ENCODE results near the gene CHCHD6.

Gene CHCHD6

GRCh38 chr3:126849768-126850167 is 145.7 kb downstream of the CHCHD6 start:
- Histone ChIP-seq H3K27me3 (ENCODE audit: control insufficient read depth, insufficient read depth, low read length) (no peaks in the 10 kb centered on the region), H3K4me1 (ENCODE audit: control insufficient read depth, low read depth, low read length) (peaks cover 37% of the 10 kb centered on the region), H3K4me3 (ENCODE audit: low read length) (no peak overlapping the region), H3K27ac (ENCODE audit: low read length) (no peak overlapping the region), H3K36me3 (ENCODE audit: control insufficient read depth, low read depth, low read length) (no peaks in the 10 kb centered on the region), H3K9ac (ENCODE audit: low read length) (no peak overlapping the region), H3K9me3 (ENCODE audit: control insufficient read depth, low read depth, low read length) (no peaks in the 10 kb centered on the region)

- Histone ChIP-seq H3K27me3 (ENCODE audit: control insufficient read depth, insufficient read depth, low read length) (no peaks in the 10 kb centered on the region), H3K27ac (ENCODE audit: low read length) (peak overlapping the region; percentile 76), H3K9me3 (ENCODE audit: control insufficient read depth, low read depth, low read length) (no peaks in the 10 kb centered on the region), H3K4me1 (ENCODE audit: control insufficient read depth, low read depth, low read length) (peaks cover 37% of the 10 kb centered on the region), H3K4me3 (ENCODE audit: low read length) (no peak overlapping the region), H3K36me3 (ENCODE audit: control insufficient read depth, low read depth, low read length) (no peaks in the 10 kb centered on the region), H3K9ac (ENCODE audit: low read length) (no peak overlapping the region)
Observed at GRCh38 chr3:126850370-126851085, 146.5 kb downstream of the CHCHD6 start.

GRCh38 chr3:126851382-126851781 is 147.3 kb downstream of the CHCHD6 start:
- Histone ChIP-seq H3K9ac (ENCODE audit: low read length) (no peak overlapping the region), H3K27ac (ENCODE audit: low read length) (peak overlapping the region; percentile 62), H3K36me3 (ENCODE audit: control insufficient read depth, low read depth, low read length) (no peaks in the 10 kb centered on the region), H3K4me1 (ENCODE audit: control insufficient read depth, low read depth, low read length) (peaks cover 33% of the 10 kb centered on the region), H3K27me3 (ENCODE audit: control insufficient read depth, insufficient read depth, low read length) (no peaks in the 10 kb centered on the region), H3K4me3 (ENCODE audit: low read length) (no peak overlapping the region), H3K9me3 (ENCODE audit: control insufficient read depth, low read depth, low read length) (no peaks in the 10 kb centered on the region)

- no peak overlapping the region for H3K27ac ChIP-seq (ENCODE audit: low read length)
Observed at GRCh38 chr3:126851934-126852333, 147.9 kb downstream of the CHCHD6 start.

GRCh38 chr3:126852511-126852910 is 148.5 kb downstream of the CHCHD6 start:
- H3K9ac ChIP-seq (ENCODE audit: low read length), result no peak overlapping the region
- no peak overlapping the region for H3K27ac ChIP-seq (ENCODE audit: low read length)
- no peaks in the 10 kb centered on the region for H3K36me3 ChIP-seq (ENCODE audit: control insufficient read depth, low read depth, low read length)
- H3K27me3 ChIP-seq (ENCODE audit: control insufficient read depth, insufficient read depth, low read length), result no peaks in the 10 kb centered on the region
- H3K9me3 ChIP-seq (ENCODE audit: control insufficient read depth, low read depth, low read length), result no peaks in the 10 kb centered on the region
- H3K4me3 ChIP-seq (ENCODE audit: low read length), result no peak overlapping the region
- peaks cover 33% of the 10 kb centered on the region for H3K4me1 ChIP-seq (ENCODE audit: control insufficient read depth, low read depth, low read length)

More at GRCh38 chr3:126851934-126852333, 147.9 kb downstream of the CHCHD6 start:
- H3K9ac ChIP-seq (ENCODE audit: low read length), result no peak overlapping the region
- peaks cover 33% of the 10 kb centered on the region for H3K4me1 ChIP-seq (ENCODE audit: control insufficient read depth, low read depth, low read length)
- no peaks in the 10 kb centered on the region for H3K9me3 ChIP-seq (ENCODE audit: control insufficient read depth, low read depth, low read length)
- no peaks in the 10 kb centered on the region for H3K36me3 ChIP-seq (ENCODE audit: control insufficient read depth, low read depth, low read length)
- H3K4me3 ChIP-seq (ENCODE audit: low read length), result no peak overlapping the region
- no peaks in the 10 kb centered on the region for H3K27me3 ChIP-seq (ENCODE audit: control insufficient read depth, insufficient read depth, low read length)

GRCh38 chr3:126854666-126855065 is 150.6 kb downstream of the CHCHD6 start:
- H3K36me3 ChIP-seq (ENCODE audit: control insufficient read depth, low read depth, low read length), result no peaks in the 10 kb centered on the region
- no peak overlapping the region for H3K4me3 ChIP-seq (ENCODE audit: low read length)
- no peaks in the 10 kb centered on the region for H3K27me3 ChIP-seq (ENCODE audit: control insufficient read depth, insufficient read depth, low read length)
- no peak overlapping the region for H3K9ac ChIP-seq (ENCODE audit: low read length)
- H3K9me3 ChIP-seq (ENCODE audit: control insufficient read depth, low read depth, low read length), result no peaks in the 10 kb centered on the region
- H3K27ac ChIP-seq (ENCODE audit: low read length), result no peak overlapping the region
- H3K4me1 ChIP-seq (ENCODE audit: control insufficient read depth, low read depth, low read length), result peaks cover 40% of the 10 kb centered on the region

GRCh38 chr3:126855374-126855773 is 151.3 kb downstream of the CHCHD6 start:
- Histone ChIP-seq H3K27ac (ENCODE audit: low read length) (no peak overlapping the region), H3K36me3 (ENCODE audit: control insufficient read depth, low read depth, low read length) (no peaks in the 10 kb centered on the region), H3K9ac (ENCODE audit: low read length) (no peak overlapping the region), H3K4me3 (ENCODE audit: low read length) (no peak overlapping the region), H3K27me3 (ENCODE audit: control insufficient read depth, insufficient read depth, low read length) (no peaks in the 10 kb centered on the region), H3K9me3 (ENCODE audit: control insufficient read depth, low read depth, low read length) (no peaks in the 10 kb centered on the region), H3K4me1 (ENCODE audit: control insufficient read depth, low read depth, low read length) (peaks cover 33% of the 10 kb centered on the region)

GRCh38 chr3:126857928-126858327 is 153.9 kb downstream of the CHCHD6 start:
- no peaks in the 10 kb centered on the region for H3K9me3 ChIP-seq (ENCODE audit: control insufficient read depth, low read depth, low read length)
- H3K27ac ChIP-seq (ENCODE audit: low read length), result no peak overlapping the region
- H3K36me3 ChIP-seq (ENCODE audit: control insufficient read depth, low read depth, low read length), result no peaks in the 10 kb centered on the region
- H3K27me3 ChIP-seq (ENCODE audit: control insufficient read depth, insufficient read depth, low read length), result no peaks in the 10 kb centered on the region
- peaks cover 12% of the 10 kb centered on the region for H3K4me1 ChIP-seq (ENCODE audit: control insufficient read depth, low read depth, low read length)
- H3K4me3 ChIP-seq (ENCODE audit: low read length), result no peak overlapping the region
- no peak overlapping the region for H3K9ac ChIP-seq (ENCODE audit: low read length)

GRCh38 chr3:126858401-126858800 is 154.4 kb downstream of the CHCHD6 start:
- Histone ChIP-seq H3K9ac (ENCODE audit: low read length) (no peak overlapping the region), H3K27me3 (ENCODE audit: control insufficient read depth, insufficient read depth, low read length) (no peaks in the 10 kb centered on the region), H3K9me3 (ENCODE audit: control insufficient read depth, low read depth, low read length) (no peaks in the 10 kb centered on the region), H3K36me3 (ENCODE audit: control insufficient read depth, low read depth, low read length) (no peaks in the 10 kb centered on the region), H3K4me3 (ENCODE audit: low read length) (no peak overlapping the region), H3K27ac (ENCODE audit: low read length) (no peak overlapping the region), H3K4me1 (ENCODE audit: control insufficient read depth, low read depth, low read length) (peaks cover 12% of the 10 kb centered on the region)

GRCh38 chr3:126858887-126859286 is 154.8 kb downstream of the CHCHD6 start:
- Histone ChIP-seq H3K27ac (ENCODE audit: low read length) (no peak overlapping the region), H3K4me1 (ENCODE audit: control insufficient read depth, low read depth, low read length) (peaks cover 11% of the 10 kb centered on the region)

GRCh38 chr3:126859415-126860246 is 155.6 kb downstream of the CHCHD6 start:
- Histone ChIP-seq H3K4me3 (ENCODE audit: low read length) (no peak overlapping the region), H3K27me3 (ENCODE audit: control insufficient read depth, insufficient read depth, low read length) (no peaks in the 10 kb centered on the region), H3K9ac (ENCODE audit: low read length) (no peak overlapping the region), H3K27ac (ENCODE audit: low read length) (no peak overlapping the region), H3K36me3 (ENCODE audit: control insufficient read depth, low read depth, low read length) (no peaks in the 10 kb centered on the region), H3K9me3 (ENCODE audit: control insufficient read depth, low read depth, low read length) (no peaks in the 10 kb centered on the region), H3K4me1 (ENCODE audit: control insufficient read depth, low read depth, low read length) (peaks cover 9% of the 10 kb centered on the region)

More at GRCh38 chr3:126858887-126859286, 154.8 kb downstream of the CHCHD6 start:
- Histone ChIP-seq H3K9ac (ENCODE audit: low read length) (no peak overlapping the region), H3K4me3 (ENCODE audit: low read length) (no peak overlapping the region), H3K9me3 (ENCODE audit: control insufficient read depth, low read depth, low read length) (no peaks in the 10 kb centered on the region), H3K36me3 (ENCODE audit: control insufficient read depth, low read depth, low read length) (no peaks in the 10 kb centered on the region), H3K27me3 (ENCODE audit: control insufficient read depth, insufficient read depth, low read length) (no peaks in the 10 kb centered on the region)
